ENCODE measurements around the gene ZNF205.
"Not testable (repeated sequence)": the region's sequence is repeated elsewhere in the genome, so short reads cannot be mapped to it uniquely, and the experiment has no call there.

Gene ZNF205

GRCh38 chr16:3135126-3135715 is 22.8 kb downstream of the ZNF205 start:
- no peak for DNase-seq

- no peak for DNase-seq
Measured at GRCh38 chr16:3137267-3137666, 24.9 kb downstream of the ZNF205 start.

DNA sequence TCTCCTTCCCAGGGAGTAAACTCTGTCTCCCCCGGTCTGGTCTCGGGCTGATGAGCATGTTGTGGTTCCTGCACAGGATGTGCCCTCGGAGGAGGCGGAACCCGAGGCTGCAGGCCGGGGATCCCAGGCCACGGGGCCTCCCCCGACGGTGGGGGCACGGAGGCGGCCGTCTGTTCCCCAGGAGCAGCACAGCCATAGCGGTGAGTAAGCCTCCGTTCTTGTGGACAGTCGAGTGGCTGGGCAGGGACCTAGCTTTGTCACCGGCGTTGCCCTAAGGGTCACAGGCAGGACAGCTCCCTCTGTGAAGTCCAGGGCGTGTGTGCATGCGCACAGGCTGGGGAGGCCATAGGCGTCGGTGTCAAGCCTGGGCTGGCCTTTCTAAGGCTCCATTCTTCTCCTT is 26.0 kb downstream of the ZNF205 start:
- DNase-seq, result no peak

- DNase-seq, result no peak
Measured at GRCh38 chr16:3138823-3139426, 26.5 kb downstream of the ZNF205 start.

DNA sequence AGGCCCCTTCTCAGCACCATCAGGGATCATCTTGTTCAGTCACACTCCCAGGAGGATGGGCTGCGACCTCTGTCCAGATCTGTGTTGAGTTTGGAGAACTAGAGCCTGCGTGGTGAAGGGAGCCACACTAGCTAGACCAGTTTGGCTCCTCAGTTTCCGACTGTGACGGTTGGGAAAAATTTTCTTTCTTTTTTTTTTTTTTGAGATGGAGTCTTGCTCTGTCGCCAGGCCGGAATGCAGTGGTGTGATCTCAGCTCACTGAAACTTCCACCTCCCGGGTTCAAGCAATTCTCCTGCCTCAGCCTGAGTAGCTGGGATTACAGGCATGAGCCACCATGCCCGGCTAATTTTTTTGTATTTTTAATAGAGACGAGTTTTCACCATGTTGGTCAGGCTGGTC is 27.2 kb downstream of the ZNF205 start:
- DNase-seq, result not testable (repeated sequence)

DNA sequence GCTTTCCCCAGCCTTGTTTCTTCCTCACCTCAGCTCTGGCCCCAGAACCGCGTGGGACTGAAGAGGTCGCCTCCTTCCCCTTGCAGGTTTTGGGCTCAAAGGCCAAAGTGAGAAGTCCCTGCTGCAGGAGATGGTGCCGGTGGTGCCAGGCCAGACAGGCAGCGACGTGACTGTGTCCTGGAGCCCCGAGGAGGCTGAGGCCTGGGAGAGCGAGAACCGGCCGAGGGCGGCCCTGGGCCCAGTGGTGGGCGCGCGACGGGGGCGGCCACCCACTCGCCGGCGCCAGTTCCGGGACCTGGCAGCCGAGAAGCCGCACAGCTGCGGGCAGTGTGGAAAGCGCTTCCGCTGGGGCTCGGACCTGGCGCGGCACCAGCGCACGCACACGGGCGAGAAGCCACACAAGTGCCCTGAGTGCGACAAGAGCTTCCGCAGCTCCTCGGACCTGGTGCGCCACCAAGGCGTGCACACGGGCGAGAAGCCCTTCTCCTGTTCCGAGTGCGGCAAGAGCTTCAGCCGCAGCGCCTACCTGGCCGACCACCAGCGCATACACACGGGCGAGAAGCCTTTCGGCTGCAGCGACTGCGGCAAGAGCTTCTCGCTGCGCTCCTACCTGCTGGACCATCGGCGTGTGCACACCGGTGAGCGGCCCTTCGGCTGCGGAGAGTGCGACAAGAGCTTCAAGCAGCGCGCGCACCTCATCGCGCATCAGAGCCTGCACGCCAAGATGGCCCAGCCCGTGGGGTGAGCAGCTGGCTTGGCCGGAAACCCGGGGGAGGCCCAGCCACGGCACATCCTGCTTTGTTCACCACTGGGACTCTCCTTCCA is 28.4 kb downstream of the ZNF205 start:
- no peak for DNase-seq

DNA sequence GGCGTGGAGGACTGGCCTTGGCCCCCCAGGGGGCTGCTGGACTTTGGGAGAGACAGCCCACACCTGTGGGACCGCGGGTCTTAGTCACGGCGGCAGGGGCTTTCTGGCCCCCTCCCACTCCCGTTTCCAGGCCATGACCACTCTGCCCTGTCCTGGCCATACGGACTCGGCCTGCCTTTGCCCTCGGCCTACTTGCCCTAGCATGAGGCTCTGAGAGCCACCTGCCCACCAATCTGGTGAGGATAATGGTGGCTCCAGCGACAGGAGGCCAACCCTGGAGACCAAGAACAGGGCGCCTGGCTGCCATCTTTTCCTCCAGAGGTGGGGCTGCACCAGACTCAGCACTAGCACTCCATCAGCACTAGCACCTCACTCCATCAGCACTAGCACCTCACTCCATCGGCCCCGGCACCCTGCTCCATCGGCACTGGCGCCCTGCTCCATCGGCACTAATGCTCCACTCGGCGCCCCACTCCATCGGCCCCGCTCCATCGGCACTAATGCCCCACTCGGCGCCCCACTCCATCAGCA is 29.5 kb downstream of the ZNF205 start:
- DNase-seq, result no peak

- DNase-seq, result no peak
Measured at GRCh38 chr16:3142327-3142726, 29.9 kb downstream of the ZNF205 start.

- no peak for DNase-seq
Measured at GRCh38 chr16:3142770-3143169, 30.4 kb downstream of the ZNF205 start.

DNA sequence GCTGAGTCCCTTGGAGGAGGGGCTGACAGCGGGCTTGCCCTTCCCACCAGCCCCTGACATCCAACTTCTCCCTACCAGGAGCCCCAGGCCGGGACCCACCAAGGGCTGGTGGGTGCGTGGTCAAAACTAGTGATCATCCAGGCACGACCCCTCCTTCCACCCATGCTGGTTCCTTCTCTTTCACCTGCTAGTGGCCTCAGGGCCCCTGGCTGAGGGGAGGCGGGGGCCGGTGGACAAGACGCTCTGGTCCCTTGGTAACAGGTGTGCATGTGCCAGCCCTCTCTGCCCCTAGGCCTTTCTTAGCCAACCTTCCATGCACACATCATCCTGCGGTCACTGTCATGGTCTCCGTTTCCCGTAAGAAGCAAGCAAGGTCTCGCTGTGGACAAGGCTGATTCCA is 30.8 kb downstream of the ZNF205 start:
- no peak for DNase-seq

DNA sequence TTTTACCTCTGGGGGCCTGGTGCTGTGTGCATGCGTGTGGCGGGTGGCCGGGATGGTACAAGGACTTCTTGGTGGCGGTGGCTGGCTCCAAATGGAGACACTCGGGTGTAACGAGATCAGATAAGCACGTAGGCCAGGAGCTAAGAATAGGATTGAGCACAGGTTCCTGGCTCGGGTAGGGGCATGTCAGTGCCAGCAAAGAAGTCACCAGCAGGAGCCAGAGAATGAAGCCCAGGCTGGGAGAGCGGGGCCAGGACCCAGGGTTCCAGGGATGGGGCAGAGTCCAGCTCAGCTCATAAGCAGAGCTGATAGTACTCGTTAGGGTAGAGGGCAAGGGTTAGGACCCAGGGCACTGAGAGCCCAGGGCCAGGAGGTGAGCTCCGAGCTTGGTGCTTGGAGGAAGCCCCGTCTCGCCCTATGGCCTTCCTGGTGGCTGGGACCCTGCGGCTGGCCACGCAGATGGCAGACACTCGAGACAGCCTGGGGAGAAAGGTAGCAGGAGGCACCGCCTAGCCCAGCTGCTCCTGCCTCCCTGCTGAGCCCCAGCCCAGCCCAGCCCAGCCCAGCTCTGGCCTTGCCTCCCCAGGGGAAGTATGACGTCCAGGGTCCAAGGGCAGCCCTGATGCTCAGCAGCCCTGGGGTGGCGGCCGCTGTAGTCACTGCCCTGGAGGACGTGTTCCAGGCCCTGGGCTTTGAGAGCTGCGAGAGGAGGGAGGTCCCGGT is 31.4 kb downstream of the ZNF205 start:
- no peak for DNase-seq

- DNase-seq, result no peak
Measured at GRCh38 chr16:3144321-3144983, 32.1 kb downstream of the ZNF205 start.

DNA sequence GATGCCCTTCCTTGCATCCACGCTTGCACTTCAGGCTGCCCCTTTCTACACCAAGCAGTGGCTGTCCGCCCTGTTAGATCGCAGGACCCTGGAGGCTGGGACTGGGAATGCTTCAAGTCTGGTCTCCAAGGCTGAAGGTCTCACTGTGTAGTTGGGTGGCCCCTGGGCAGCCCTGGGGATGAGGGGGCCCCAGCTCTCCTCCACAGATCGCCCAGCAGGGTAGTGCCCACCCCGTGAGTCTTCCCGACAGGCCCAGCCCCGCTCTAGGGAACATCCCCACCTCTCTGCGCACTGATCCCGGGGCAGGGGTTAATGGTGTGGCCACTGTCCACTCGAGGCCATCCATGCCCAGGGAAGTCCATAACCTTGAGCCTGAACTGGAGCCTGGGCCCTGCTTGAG is 32.8 kb downstream of the ZNF205 start:
- DNase-seq, result no peak

GRCh38 chr16:3145660-3146059 is 33.3 kb downstream of the ZNF205 start:
- no peak for DNase-seq

GRCh38 chr16:3147046-3147756 is 34.8 kb downstream of the ZNF205 start:
- DNase-seq, result no peak

DNA sequence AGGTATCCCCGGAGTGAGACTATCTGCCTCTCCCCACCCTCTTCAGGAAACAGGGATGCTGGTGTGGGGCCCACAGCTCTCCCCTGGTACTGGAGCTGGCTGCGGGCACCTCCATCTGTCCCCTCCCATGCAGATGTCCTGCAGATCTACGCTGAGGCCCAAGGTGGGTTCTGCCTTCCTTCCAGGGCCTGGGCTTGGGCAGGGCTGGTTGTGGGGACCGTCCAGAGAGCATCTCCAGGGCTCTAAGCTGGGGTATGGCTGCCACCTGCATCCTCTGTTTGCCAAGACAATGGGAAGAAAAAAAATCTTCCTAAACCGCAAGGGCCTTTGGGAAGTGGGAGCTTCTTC is 35.3 kb downstream of the ZNF205 start:
- DNase-seq, result no peak

GRCh38 chr16:3148256-3149192 is 36.1 kb downstream of the ZNF205 start:
- DNase-seq, result no peak

DNA sequence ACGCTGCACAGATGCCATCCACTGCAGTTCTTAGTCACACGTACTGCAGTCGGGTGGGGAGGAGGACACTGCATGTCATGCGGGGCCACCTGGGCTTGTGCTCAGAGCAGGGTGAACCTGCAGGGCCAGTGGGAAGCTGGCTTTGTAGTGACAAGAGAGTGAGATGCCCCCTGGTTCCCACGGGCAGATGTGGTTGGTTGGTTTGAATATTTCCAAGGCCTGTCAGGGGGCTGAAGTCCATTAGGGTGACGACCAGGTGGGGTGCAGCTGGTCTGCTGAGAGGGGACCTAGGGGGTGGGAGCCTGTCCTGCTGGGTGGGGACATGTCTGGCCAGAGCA is 36.8 kb downstream of the ZNF205 start:
- no peak for DNase-seq

- peak; percentile 51 for DNase-seq
Measured at GRCh38 chr16:3149630-3150345, 37.4 kb downstream of the ZNF205 start.
